HG03469 (cell line): ENCODE measurements around the gene ZDHHC14.
"Not testable (repeated sequence)": the region's sequence is repeated elsewhere in the genome, so short reads cannot be mapped to it uniquely, and the experiment has no call there.

ENCODE experiments used
- ATAC-seq: cut with Tn5 transposase; IDR thresholded peaks from one replicate; pipeline ENCODE4 v1.9.1; 2021; ENCODE audit warnings: mild to moderate bottlenecking, moderate library complexity, moderate number of reproducible peaks; ENCODE audit not compliant: unreplicated experiment

Gene ZDHHC14

DNA sequence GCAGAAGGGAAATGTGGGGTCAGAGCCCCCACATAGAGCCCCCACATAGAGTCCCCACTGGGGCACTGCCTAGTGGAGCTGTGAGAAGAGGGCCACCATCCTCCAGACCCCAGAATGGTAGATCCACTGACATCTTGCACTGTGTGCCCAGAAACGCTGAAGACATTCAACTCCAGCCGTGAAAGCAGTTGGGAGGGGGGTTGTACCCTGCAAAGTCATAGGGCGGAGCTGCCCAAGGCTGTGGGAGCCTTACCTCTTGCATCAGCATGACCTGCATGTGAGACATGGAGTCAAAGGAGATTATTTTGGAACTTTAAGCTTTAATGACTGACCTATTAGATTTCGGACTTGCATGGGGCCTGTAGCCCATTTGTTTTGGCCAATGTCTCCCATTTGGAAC is 209.7 kb downstream of the ZDHHC14 start:
- ATAC-seq, result not testable (repeated sequence)

DNA sequence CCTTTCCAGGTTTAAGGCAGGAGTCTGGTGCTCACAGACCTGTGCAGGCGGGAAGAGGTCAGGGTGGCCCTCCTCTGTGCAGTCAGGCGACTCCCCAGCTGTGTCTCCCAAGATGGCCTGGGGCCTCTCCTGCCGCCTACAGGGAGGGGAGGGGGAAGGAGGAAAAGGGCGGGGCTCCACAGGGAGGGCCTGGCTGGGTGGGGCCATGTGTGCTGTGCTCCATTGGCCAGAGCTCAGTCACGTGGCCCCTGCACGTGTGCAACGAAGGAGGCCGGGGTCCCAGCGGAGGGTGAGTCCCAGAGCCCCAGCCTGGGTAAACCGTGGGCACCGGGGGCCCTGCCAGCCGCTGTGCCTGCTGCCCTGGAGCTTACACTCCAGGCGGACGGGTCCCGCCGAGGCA is 211.6 kb downstream of the ZDHHC14 start:
- no peak for ATAC-seq

DNA sequence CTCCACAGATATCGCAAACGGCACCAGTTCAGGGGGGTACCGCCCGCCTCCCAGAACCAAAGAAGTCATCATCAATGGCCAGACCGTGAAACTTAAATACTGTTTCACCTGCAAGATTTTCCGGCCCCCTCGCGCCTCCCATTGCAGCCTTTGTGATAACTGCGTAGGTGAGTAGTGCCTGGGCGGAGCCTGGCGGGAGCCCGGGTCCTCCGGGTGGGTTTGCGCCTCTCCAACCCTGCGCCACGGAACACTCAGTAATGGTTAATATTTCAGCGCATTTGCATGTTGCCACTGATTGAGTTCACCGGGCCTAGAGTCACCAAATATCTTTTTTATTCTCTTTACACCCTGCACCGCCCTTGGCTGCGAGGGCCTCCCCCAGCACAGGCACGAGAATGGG is 212.0 kb downstream of the ZDHHC14 start:
- ATAC-seq, result no peak

DNA sequence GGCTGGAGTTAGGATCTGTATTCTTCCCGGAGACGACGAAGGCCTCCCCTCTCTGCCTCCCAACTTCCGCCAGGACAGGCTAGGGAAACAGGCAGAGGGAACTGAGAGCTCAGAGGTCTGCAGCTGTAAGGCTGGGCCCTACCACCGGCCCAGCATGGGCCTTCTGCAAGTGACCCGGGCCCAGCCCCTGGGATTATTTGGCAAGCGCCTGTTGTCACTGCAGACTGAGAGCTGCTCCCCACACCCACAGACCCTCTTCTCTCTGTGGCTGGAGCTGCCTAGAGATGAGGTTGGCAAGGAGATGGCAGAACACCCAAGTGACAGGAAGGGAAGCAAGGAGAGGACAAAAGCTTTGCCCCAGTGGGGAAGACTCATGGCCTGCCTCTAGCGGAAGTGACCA is 212.6 kb downstream of the ZDHHC14 start:
- ATAC-seq, result no peak

DNA sequence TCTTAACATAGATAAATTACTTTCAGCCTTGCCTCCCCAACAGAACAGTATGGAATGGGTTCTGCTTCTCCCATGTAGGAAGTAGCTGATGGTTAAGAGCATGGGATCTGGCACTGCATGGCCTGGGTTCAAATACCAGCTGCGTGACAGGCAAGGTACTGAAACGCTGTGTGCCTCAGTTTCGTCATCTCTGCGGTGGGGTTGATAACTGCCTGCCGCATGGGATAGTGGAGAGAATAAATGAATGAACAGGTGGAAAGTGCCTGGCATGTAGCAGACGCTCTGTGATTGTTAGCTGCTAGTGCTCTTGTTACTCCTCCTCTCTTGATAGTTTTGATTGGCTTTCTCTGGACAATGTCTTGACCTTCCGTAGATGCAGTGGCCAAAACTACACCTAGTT is 213.3 kb downstream of the ZDHHC14 start:
- ATAC-seq, result no peak

DNA sequence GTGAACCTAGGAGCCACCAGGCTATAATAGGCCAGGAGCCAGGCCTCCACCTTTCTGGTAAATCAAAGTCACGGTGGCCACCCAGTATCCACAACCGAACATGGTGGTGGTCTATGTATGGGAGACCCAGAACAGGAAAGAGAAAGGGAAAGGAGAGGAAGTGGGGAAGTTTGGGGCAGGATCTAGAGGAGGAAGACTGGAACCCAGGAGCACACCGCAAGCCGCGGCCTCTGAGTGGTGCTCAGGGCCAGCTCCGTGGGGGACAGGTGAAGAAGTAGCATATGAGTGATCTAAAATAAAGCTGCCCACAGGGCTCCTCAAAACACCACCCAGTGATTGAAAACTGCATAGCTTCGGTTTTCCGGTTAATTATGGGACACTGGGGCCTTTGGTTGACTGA is 214.8 kb downstream of the ZDHHC14 start:
- no peak for ATAC-seq

DNA sequence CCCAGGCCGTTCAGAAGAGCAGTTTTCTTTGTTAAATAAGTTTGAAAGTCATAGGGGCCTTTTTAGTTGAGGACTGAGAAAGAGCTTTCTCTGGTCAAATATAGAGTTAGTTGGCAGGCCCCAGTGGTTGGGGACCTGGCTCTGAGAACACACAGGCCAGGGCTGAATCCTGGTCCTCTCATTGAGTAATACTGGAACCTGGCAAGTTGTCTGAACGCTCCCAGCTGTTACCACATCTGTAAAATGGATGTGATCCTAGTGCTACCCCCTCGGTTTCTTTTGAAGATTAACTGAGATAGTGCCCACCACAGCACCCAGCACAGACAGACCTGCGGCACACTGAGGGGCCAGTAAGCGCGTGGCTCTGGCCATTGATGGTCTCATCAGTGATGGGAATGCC is 215.5 kb downstream of the ZDHHC14 start:
- no peak for ATAC-seq

DNA sequence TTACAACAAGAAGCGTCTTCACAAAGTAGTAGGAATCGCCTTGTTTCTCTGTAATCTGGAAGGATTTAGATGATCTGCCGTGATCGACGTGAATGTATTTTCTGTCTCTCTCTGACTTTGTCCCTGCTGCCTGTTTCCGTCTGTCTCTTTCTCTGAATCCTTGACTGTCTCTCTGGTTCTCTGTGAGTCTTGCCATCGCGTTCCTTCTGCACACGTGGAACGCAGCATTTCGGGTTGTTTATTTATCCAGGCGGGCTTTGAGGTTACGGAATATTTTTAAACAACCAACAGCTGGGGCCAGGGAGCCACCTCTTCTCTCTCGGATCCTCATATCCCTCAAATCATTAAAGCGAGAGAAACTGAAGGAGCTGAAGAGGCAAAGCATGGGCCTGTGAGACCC is 215.9 kb downstream of the ZDHHC14 start:
- ATAC-seq, result no peak

DNA sequence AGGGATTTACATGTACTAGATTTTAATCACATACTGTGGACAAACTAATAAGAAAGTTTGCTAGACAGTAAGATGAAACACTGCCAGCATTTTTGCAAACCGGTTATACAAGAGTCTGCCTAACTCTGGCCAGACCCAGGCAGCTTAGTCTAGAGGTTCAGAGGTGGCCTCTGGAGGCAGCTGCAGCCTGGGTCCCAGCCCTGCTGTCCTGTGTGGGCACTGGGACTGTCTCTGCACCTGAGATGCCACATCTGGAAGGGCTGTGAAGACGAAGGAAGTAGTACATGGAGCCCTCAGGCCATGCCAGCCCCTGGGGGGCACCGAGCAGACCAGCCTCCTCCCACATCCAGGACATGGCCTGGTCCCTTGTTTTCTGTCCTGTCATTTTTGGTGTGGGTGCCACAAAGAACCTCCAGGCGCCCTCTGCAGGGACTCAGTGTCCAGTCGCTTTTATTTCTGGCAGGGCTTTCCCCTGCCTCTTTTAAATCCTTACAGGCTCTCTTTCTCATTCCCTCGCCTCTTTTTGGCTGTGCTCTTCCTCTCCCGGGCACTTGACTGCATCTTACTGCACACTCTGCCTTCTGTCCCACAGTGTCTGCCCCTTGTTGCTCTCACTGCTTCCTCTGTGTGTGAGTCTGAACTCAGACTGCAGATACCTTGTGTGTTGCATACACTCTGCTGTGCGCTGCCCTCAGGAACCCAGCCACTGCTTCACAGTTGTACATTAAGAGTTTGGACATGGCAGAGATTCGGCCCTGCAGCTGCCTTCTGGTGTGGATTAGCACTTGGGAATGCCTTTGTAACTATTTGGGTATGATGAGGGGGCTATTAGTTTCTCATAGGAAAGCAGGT is 216.7 kb downstream of the ZDHHC14 start:
- ATAC-seq, result no peak

DNA sequence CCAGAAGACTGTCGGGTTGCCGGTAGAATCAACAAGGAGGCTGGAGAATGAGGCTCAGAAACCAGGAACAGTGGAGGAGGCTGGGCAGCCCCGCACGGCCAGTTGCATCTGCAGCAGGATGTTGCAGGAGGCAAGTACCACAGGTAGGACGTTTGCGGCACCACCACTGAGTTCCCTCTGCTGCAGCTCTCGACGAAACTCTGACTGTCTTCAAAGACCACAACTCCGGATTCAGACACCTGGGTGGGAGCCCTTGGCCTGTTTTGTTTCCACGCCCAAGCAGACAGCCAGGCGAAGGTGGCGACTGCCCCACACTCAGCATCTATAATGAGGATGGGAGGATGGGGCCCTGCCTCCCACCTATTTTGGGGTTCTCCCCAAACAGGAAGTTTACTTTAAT is 218.2 kb downstream of the ZDHHC14 start:
- ATAC-seq, result no peak

DNA sequence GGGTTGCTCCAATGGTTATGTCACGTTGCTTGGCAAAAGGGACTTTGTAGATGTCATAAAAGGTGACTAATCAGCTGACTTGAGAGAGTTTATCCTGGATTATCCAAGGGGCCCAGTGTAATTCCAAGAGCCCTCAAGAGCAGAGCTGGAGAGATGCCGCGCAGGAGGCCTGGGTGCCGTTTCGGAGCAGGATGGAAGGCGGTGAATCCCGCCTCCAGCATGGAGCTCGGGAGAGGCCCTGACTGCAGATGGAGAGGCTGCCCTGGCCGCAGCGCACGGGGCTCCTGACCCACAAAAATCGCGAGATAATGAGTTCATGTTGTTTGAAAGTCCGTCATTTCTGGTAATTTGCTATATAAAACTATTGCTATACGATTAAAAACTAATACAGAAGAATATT is 219.8 kb downstream of the ZDHHC14 start:
- no peak for ATAC-seq

DNA sequence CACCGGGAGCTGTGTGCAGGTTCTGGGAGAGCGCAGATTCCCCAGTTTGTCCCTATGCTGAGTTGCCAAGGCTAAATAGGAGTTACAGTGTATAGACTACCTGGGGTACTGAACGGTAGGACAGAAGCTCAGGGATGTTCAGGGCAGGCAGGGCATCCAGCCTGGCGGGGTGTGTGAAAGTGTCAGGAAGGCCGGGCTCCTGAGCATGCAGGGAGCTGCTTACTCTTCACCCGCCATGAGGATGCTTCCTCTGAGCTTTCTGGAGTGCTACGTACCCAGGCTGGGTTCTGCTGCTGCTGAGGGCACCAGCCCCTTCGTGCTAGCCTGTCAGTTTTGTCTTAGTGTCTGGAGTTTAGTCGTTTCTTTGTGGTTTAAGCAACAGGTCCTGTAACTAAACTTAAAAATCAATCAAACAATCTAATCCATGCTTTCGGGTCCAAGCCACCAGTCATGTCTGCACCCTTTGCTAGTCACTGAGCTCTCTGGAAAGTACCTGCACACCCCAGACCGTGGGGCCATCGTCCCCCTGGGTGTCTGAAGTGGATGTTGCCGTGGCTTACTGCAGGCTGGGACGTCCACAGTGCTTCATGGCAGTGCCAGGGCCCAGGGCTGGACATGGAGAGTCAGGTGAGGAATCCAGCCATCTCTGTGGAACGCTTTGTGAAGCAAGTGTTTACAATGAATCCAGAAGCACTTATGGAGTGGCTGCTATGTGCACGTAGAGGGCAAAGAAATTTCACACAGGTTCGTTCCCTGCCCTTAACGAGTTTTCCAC is 221.7 kb downstream of the ZDHHC14 start:
- ATAC-seq, result no peak

DNA sequence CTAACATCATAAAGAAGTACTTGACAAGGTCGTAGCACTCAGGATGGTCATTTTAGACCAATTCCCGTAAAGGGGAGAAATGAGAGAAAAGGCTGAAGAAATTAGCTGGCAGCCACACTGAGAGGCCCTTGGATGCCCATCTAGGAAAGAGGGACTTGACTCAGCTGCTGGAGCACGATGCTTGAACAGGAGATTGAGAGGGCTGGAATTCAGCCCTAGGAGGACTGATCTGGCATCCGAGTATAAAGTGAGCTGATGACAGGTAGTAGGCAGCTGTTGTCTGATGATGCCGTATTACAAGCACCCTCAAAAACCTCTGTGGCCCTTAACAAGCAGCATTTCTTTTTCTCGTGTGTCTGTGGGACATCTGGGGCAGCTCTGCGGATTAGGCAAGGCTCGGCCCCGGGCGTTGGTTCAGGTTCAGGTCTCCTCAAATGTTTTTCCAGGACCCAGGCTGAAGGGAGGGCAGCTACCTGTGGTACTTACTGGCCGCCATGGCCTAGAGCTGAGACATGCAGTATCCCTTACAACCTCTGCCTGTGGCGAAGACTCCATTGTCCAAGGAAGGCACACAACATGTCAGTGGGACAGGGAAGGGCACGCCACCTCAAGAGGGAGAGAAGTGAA is 222.4 kb downstream of the ZDHHC14 start:
- no peak for ATAC-seq

DNA sequence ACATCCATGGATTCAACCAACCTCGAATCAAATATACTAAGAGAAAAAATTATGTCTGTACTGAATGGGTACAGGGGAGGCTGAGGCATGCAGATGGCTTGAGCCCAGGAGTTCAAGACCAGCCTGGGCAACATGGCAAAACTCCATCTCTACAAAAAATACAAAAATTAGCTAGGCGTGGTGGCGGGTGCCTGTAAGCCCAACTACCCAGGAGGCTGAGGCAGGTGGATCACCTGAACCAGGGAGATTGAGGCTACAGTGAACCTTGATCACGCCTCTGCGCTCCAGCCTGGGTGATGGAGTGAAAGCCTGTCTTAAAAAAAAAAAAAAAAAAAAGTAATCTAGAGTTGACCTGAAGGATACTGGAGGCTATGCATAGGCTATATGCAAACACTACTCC is 223.0 kb downstream of the ZDHHC14 start:
- ATAC-seq, result no peak

DNA sequence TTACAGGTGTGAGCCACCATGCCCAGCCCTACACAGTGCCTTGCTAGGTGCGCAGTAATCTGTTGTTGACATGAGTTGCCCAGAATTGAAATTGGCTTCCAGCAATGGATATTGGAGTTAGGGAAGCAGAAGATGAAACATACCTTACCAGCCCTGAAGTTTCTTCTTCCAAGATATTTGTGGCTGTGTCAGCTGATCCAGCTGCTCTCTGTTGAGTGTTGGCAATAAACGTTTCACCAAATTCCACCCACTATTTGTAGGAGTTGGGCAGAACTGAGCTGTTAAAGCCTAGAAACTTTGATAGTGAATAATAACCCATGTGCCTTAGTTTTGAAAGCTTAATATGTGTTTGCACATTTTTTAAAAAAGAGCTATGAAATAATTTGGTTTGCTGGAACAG is 223.8 kb downstream of the ZDHHC14 start:
- no peak for ATAC-seq

DNA sequence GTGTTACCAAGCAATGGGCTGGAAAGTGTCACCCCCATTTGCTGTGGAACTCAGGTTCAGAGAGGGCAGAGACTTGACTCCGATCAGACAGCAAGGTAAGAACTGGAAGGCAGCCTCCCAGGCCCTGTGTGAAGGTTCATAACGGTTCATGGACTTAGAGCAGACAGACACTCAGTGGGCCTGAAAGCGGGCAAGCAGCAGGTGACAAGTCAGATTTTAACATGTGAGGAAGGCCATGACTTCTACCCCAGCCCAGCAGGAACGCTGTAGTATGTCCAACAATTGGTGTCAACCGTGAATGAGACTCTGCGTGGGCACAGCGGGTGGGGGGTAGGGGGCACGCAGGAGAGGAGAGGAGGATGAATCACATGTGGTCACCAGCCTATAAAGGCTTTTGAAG is 224.5 kb downstream of the ZDHHC14 start:
- no peak for ATAC-seq

DNA sequence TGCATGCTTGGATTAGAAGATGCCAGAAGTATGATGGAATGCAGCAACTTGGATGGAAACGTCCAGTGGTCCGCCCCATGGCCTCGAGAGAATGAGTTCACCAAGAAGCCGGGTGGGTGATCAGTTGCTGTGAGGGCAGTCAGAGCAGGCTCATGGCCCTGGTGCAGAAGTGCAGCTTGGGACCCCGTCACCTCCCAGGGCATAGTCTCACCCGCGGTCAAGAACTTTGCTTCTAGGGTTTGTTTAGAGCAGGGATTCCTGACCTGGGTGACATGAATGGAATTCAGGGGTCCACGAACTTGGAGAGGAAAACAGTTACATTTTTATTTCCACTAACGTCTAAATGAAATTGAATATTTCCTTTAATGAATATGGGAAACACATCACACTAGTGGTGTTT is 225.5 kb downstream of the ZDHHC14 start:
- no peak for ATAC-seq

DNA sequence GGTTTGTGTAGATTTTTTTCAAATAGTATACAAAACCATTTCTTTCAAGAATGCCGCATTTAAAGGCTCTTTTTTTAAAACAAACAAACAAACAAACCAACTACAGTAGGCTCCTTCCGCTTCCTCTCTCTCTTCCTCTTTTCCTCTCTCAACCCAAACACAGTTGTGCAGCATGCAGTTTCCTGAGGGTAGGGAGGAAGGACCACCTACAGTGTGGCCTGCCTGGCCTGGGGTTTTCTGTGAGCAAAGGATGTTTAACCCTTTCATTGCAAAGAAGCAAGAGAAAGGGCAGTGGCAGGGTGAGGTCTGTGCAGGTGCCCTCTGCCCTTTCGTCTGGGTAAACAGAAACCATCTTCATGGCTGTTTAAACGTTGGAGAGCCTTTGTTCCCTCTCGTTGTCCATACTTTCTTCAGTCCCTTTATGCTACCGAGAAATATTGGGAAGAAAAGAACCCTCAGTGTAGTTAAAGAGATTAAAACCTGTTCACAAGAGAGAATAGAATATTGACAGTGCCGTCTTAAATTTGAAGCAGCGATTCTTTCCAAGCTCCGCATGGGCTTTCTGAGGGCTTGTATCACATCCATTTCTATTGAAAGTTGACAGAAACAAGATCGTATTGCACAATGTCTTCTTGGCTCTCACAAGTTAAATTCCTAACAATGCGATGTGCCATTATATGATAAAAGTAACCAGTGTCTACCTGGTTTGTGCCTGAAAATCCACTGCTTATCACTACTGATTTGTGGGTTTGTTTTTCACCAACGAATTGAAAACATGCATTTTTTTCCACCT is 226.5 kb downstream of the ZDHHC14 start:
- ATAC-seq, result no peak

DNA sequence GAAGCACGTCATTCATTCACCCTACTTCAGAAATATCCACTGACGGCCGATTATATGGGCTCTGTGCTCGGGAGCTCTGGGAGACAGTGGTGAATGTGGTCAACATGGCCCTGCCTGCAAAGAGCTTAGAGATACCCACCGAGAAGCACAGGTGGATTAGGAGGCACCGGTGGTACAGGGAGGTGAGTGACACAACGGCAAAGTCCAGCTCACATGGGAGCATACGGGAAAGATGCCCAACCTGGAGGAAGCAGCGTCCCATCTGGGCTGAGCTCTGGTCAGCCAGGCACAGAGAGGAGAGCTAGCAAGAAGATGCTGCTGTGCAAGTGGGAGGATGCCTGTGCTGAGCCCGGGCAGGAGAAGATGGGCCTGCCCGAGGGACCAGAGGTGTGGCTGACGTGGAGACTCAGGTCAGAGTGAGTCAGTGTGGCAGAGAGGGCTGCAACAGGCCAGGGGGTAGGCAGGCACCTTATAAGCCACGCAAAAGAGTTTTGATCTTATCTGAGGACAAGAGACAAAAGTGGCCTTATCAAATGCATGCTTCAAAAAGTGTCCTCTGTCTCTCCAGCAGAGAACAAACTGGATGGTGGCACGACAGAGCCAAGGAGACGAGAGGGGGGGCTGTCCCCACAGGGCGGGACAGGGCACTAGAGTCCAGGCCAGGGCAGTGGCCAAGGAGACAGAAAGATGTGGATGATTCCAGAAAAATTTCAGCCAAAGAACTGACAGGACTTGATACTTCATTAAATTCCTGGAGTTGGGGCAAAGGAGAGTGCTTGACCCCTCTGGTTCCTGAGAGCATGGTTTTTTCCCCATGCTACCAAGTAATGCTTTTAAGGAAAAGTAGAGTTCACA is 227.5 kb downstream of the ZDHHC14 start:
- no peak for ATAC-seq

DNA sequence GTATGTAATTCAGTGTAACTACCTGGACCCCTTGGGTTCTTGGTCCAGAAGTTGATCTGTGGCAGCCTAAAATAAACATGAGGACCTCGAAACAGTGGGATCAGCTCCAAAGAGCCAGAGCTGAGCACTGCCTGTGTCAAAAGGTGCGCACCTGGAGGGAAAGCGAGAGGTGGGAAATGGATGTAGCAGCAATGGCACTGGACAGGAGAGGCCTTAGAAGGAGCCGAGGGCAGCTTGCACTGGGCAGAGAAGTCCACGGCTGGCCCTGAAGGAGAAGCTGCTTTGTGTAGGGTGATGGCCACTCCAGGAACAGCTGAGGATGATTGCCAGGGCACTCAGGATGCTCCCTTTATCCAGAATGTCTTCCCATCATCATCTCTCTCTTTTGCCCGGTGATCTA is 228.1 kb downstream of the ZDHHC14 start:
- no peak for ATAC-seq
